SK-N-SH (cell line): Measurements from ENCODE around the gene SIRT5.

Source experiments
- CTCF ChIP-seq: fragments of 200-600 bp; sonication (generic); IDR thresholded peaks from 2 replicates; pipeline ENCODE4 v1.6.1; 2017; ENCODE audit warnings: antibody characterized with exemption, mild to moderate bottlenecking, moderate library complexity
- EZH2phosphoT487 ChIP-seq: fragments of 200-600 bp; sonication (generic); IDR thresholded peaks from 2 replicates; pipeline ENCODE4 v1.6.1; 2017; ENCODE audit warnings: low read depth, mixed run types, mild to moderate bottlenecking, antibody characterized with exemption, moderate library complexity, borderline replicate concordance
- FOXM1 ChIP-seq: IDR thresholded peaks from 2 replicates; pipeline ENCODE4 v1.4.0; 2012; ENCODE audit warnings: low read depth, mild to moderate bottlenecking
- MXI1 ChIP-seq: IDR thresholded peaks from 2 replicates; pipeline ENCODE4 v1.6.1; 2012; ENCODE audit warnings: mild to moderate bottlenecking, low read depth, low read length, improper control_type of control experiment
- POLR2AphosphoS5 ChIP-seq: IDR thresholded peaks from 2 replicates; pipeline ENCODE4 v1.6.1; 2012; ENCODE audit warnings: low read depth, low read length
- SIN3A ChIP-seq: IDR thresholded peaks from 2 replicates; pipeline ENCODE4 v1.6.1; 2012; ENCODE audit warnings: low read depth, mild to moderate bottlenecking, low read length, moderate library complexity, borderline replicate concordance
- TAF1 ChIP-seq: IDR thresholded peaks from 2 replicates; pipeline ENCODE4 v1.6.1; 2012; ENCODE audit warnings: low read depth, mild to moderate bottlenecking, low read length, moderate library complexity, borderline replicate concordance
- ZBTB33 ChIP-seq: IDR thresholded peaks from 2 replicates; pipeline ENCODE4 v1.4.0; 2012; ENCODE audit warnings: low read depth, borderline replicate concordance

GRCh38 chr6:13660893-13661292 is 86.5 kb downstream of the SIRT5 start:
- TF ChIP-seq ZBTB33: no peak
- TF ChIP-seq TAF1: no peak
- no peak for TF ChIP-seq CTCF
- TF ChIP-seq MXI1: no peak
- no peak for TF ChIP-seq POLR2AphosphoS5
- no peak for TF ChIP-seq SIN3A
- TF ChIP-seq EZH2phosphoT487: no peak
- no peak for TF ChIP-seq FOXM1
